GM19372 (cell line): ENCODE data around the gene NAA60.

Source experiments
- ATAC-seq: cut with Tn5 transposase; IDR thresholded peaks from one replicate; pipeline ENCODE4 v1.9.1; 2021; ENCODE audit warnings: mild to moderate bottlenecking, low read depth, moderate library complexity; ENCODE audit not compliant: unreplicated experiment

NAA60 gene

DNA sequence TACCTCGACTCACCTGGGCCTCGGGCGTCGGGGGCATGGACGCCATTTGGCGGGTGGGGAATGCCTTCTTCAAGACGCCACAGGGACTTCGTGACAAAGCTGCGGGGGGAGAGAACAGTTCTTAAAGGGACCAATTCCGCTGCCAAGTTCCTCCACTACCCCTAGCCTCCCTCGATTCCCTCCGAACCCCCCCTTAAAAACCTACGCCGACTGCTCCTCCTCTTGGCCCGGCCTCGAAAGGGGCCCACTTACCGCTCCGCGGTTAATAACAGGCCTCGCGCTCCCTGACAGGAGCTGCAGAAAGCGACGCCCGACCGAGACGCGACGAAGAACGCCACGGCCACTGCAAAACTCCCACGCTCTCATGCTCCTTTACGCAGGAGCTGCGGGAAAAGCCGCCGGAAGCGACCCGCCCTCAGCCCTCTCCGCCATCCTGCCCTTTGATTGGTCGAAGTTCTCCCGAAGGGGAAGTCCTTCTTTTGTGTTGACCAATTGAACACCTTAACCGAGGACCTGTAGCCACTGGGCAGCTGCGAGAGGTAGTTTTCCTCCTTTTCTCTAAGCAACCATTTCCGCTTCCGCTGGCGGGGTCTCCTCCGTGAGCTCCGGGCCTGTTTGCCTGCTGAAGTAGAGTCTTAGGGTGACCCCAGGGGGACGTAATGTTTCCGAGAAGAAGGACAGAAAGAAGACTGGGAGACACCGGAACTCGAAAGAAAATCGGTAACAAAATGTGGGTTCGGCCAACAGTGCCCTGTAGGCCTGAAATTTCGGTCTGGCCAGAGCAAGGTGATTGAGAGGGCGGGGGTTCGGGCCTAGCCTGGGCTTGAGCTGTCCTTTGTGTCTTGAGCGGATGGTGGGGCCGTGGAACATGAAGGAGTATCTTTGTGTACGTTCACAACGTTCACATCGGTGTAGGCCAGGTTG lies at the start of gene NAA60, which contains the start of gene ZNF597:
Gene NAA60, plus strand, starts transcription at position 573 of the 924 bp plus-strand sequence. CDS start 32,548 bp downstream, outside the sequence.
Gene ZNF597, minus strand, starts transcription at position 397 of the 924 bp plus-strand sequence. Its CDS starts 351 bp downstream, at position 46.
- peak; percentile 92 for ATAC-seq

GRCh38 chr16:3400446-3400778 lies 43.1 kb upstream of the NAA60 start:
- ATAC-seq = no peak

DNA sequence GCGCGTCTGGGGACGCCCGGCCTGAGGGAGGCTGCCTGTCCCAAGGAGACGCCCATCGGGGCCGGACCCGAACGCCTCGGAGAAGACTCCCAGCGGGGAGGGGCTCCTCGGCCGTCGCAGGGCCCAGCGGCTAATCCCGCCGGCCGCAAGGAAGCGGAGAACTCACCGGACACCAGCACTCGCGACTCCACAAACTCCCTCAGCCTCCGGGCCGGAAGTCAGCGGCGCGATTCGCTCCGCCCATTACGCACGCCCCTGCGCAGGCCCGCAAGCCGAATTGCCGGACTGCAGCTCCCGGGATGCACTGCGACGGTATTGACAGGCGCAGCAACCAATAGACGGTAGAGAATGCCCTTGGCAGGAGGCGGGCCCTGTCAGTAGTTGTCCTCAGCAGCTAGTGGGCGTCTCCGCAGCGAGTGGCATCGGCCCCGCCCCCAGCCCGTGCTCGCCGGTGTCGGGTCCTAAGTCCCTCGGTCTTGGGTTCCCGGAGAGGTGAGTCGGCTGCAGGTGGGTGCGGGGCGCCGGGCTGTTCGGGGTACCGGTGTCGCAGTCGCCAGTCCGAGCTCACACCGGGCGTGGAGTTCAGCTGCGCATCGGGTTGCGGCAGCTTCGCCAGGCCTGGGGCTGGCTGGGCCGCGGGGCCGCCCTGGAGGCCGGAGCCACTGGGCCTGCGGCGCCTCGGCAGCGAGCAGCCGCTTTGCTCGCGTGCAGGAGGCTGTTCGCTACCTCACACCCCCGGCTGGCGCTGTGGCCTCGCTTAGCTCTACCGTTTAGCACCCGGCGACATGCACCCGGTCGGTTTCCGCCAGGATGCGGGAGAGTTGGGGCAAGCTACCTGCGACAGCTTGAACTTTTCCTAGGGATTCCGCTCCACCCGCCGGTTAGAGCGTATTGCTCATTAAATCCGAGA lies 42.4 kb upstream of the NAA60 start, which contains the start of the genes ZNF174 and ZSCAN32:
Gene ZNF174, plus strand, starts transcription at position 437 of the 910 bp plus-strand sequence. CDS start 790 bp downstream, outside the sequence.
Gene ZSCAN32, minus strand, starts transcription at position 226 of the 910 bp plus-strand sequence. CDS start 3,447 bp downstream, outside the sequence.
- peak; percentile 98 for ATAC-seq

- no peak for ATAC-seq
Measured at GRCh38 chr16:3401719-3402397, 41.6 kb upstream of the NAA60 start.

- ATAC-seq = no peak
Measured at GRCh38 chr16:3408561-3409197, 34.8 kb upstream of the NAA60 start.

DNA sequence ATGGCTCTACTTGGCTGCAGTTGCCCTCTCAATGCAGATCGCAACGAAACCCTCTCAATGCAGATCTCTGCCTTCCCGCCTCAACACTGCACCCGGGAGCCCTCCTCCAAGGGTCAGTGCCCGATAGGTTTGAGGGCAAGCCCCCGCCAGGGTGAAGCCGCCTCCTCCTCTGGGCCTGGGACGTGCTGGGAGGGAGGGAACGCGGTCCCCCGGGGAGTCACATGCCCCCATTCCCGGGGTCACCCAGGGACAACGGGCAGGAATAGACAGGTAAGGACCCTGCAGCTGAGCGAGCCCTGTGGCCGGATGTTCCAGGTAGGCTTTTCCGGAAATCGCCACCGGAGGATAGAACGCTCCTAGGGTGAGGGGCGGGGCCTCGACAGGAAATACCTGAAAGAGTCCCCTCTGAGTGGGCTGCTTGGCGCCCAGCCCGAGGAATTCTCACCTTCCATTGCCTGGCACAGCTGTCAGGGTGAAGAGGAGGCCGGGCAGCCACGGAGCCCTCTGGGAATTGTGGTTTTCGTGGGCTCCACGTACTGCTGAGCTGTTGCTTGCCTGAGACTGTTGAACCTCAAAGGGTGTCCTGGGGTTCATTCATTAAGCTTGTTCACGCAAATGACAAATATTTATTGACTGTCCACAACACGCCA lies 29.6 kb upstream of the NAA60 start:
- ATAC-seq = no peak

DNA sequence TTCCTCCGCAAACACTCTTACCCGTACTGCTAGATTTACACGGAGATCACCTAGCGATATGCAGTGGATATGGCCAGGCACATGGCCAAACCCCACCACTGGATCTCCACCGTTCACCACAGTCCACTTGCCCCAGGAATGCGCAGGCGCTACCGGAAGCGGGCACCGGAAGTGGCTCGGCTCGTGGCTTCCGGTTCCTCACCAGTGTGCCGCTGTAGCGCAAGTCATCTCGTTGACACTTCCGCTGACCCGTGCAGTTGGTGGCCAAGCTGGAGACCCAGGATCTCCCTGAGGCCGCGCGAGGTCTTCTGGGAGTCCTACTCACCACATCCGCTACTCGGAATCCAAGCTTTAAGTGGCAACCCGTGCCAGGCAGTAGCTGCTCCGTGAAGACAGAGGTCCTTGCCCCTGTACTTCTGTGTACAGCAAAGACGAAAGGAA lies 11.7 kb upstream of the NAA60 start:
- no peak for ATAC-seq

DNA sequence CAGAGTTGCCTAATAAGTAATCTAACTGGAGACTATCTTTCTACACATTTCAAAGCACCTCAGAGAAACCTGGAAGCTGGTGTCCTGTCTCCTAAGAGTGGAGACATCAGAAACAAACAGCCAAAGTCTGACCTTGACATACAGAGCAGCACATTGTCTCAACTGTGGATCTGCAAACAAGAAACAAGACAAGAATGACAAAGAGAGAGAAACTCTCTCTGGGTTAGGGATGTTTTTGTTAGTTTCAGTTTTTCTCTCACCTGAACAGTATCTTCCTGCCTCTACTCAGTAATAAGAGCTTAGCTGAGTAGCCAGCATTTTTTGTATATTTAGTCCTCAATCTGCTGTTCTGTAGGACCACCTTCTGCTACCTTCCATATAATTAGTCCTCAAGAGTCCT lies 9.1 kb upstream of the NAA60 start:
- ATAC-seq = no peak

GRCh38 chr16:3439637-3440036 lies 3.8 kb upstream of the NAA60 start:
- no peak for ATAC-seq

- no peak for ATAC-seq
Measured at GRCh38 chr16:3444032-3444388, 530 bp downstream of the NAA60 start.

DNA sequence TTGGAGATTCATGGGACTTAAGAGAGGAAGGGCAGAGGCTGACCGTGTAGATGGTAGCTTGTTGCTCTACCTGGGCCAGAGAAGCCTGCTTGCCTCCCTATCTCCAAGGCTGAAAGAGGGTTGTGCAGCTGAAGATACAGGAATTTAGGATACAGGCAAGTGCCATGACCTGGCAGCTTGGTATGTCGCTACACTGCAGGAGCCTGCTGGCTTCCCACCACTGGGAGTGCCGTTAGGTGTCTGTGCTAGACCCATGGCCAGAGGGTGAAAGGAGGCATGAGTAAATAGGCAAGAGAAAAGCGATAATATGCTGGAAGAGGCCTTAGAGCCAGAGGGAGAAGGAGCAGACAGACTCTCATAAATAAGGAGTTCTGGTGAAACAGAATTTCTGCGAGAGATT lies 10.6 kb downstream of the NAA60 start:
- ATAC-seq = no peak

GRCh38 chr16:3454631-3455147 lies 11.2 kb downstream of the NAA60 start:
- ATAC-seq = no peak

- peak; percentile 80 for ATAC-seq
Measured at GRCh38 chr16:3457434-3458252, 14.2 kb downstream of the NAA60 start.

- ATAC-seq = no peak
Measured at GRCh38 chr16:3458278-3458851, 14.9 kb downstream of the NAA60 start.

- ATAC-seq = no peak
Measured at GRCh38 chr16:3458852-3459361, 15.4 kb downstream of the NAA60 start.

DNA sequence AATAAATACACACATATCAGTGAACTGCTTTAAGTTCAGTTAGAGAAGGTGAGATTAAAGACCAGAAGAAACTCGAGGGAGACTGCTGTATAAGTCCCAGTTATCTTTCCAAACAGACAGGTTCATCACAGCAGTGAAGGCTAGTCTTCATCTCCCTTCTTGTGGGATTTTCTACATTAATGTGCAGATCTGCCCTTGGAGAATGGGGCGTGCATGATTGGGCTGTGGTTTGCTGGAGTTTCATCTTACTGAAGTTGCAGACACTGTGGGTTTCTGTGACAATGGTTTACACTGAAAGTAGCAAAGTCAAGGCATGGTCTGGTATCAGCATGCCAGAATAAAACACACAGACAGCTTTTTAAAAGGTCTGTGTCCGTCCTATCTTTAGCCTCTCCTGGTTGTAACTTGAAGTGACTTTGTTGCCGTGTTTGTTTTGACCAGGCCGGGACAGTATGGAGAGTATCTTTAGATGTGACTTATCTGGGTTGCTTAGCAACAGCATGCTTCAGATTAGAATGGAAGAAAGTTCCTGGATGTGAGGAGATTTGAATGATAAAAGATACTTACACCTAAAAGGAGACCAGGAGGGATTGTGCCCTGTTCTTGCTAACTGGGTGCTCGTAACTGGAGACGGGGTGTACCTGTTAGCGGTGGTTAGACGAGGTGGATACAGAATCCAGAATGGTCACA lies 16.1 kb downstream of the NAA60 start:
- no peak for ATAC-seq

GRCh38 chr16:3460121-3460520 lies 16.6 kb downstream of the NAA60 start:
- ATAC-seq = no peak
